DOHH2 (cell line): ENCODE data around the gene GALNT13.

ENCODE experiments used
- H3F3A ChIP-seq: fragments of 200-600 bp; sonication (generic), shearing (Covaris generic); 2 replicates; pipeline ENCODE4 v1.6.0; 2016; ENCODE audit warnings: antibody characterized with exemption, mild to moderate bottlenecking; ENCODE audit not compliant: control insufficient read depth, insufficient read depth
- H3K27ac ChIP-seq: fragments of 200-600 bp; sonication (generic); 2 replicates; pipeline ENCODE4 v1.5.1; 2014; ENCODE audit warnings: low read depth, mild to moderate bottlenecking, low read length, moderate library complexity
- H3K27me3 ChIP-seq: fragments of 200-600 bp; sonication (generic); 2 replicates; pipeline ENCODE4 v1.6.1; 2014; ENCODE audit warnings: mild to moderate bottlenecking, low read length, mixed read lengths; ENCODE audit not compliant: control insufficient read depth
- H3K36me3 ChIP-seq: fragments of 200-600 bp; sonication (generic); 2 replicates; pipeline ENCODE4 v1.6.1; 2014; ENCODE audit warnings: mild to moderate bottlenecking, low read length, moderate library complexity, mixed read lengths; ENCODE audit not compliant: control insufficient read depth
- H3K4me1 ChIP-seq: fragments of 200-600 bp; sonication (generic); 2 replicates; pipeline ENCODE4 v1.6.1; 2014; ENCODE audit warnings: mild to moderate bottlenecking, low read length, mixed read lengths; ENCODE audit not compliant: control insufficient read depth
- H3K4me2 ChIP-seq: fragments of 200-600 bp; sonication (generic); 2 replicates; pipeline ENCODE4 v1.6.0; 2014; ENCODE audit warnings: mild to moderate bottlenecking, low read length, moderate library complexity
- H3K4me3 ChIP-seq: fragments of 200-600 bp; sonication (generic); 2 replicates; pipeline ENCODE4 v1.5.1; 2014; ENCODE audit warnings: mild to moderate bottlenecking, low read length, mixed read lengths
- H3K79me2 ChIP-seq: fragments of 200-600 bp; sonication (generic); 2 replicates; pipeline ENCODE4 v1.6.1; 2014; ENCODE audit warnings: mild to moderate bottlenecking, low read length, mixed read lengths; ENCODE audit not compliant: control insufficient read depth
- H3K9me2 ChIP-seq: fragments of 200-600 bp; sonication (generic); replicated peaks from 2 replicates; pipeline ENCODE4 v1.6.1; 2014; ENCODE audit warnings: mild to moderate bottlenecking, low read length, mixed read lengths; ENCODE audit not compliant: control insufficient read depth
- H3K9me3 ChIP-seq: fragments of 200-600 bp; sonication (generic); 2 replicates; pipeline ENCODE4 v1.6.1; 2014; ENCODE audit warnings: antibody characterized with exemption, low read length, mixed read lengths; ENCODE audit not compliant: control insufficient read depth, insufficient read depth
- H4K20me1 ChIP-seq: fragments of 200-600 bp; sonication (generic); 2 replicates; pipeline ENCODE4 v1.6.0; 2014; ENCODE audit warnings: low read depth, mild to moderate bottlenecking, antibody characterized with exemption, low read length, moderate library complexity; ENCODE audit not compliant: control insufficient read depth, insufficient read depth
- EZH2phosphoT487 ChIP-seq: fragments of 200-600 bp; sonication (generic); IDR thresholded peaks from 2 replicates; pipeline ENCODE4 v1.6.1; 2017; ENCODE audit warnings: borderline replicate concordance, mild to moderate bottlenecking, antibody characterized with exemption, low read length, moderate library complexity, mixed read lengths
- TF ChIP-seq, protein P1 (sequence below): fragments of 200-600 bp; sonication (generic); IDR thresholded peaks from one replicate; pipeline ENCODE4 v1.5.1; 2014; ENCODE audit warnings: antibody characterized with exemption, mild to moderate bottlenecking, low read depth, low read length; ENCODE audit not compliant: poor library complexity, severe bottlenecking

GALNT13 gene

GRCh38 chr2:154361276-154361675 is 489.6 kb downstream of the GALNT13 start:
- H3K4me1 ChIP-seq = no peaks in the 10 kb centered on the region
- no peaks in the 10 kb centered on the region for H3K79me2 ChIP-seq
- no peak overlapping the region for H3K27ac ChIP-seq
- H3K9me3 ChIP-seq = no peaks in the 10 kb centered on the region
- no peaks in the 10 kb centered on the region for H3K36me3 ChIP-seq
- no peak for TF ChIP-seq EZH2phosphoT487
- TF ChIP-seq, protein P1, sequence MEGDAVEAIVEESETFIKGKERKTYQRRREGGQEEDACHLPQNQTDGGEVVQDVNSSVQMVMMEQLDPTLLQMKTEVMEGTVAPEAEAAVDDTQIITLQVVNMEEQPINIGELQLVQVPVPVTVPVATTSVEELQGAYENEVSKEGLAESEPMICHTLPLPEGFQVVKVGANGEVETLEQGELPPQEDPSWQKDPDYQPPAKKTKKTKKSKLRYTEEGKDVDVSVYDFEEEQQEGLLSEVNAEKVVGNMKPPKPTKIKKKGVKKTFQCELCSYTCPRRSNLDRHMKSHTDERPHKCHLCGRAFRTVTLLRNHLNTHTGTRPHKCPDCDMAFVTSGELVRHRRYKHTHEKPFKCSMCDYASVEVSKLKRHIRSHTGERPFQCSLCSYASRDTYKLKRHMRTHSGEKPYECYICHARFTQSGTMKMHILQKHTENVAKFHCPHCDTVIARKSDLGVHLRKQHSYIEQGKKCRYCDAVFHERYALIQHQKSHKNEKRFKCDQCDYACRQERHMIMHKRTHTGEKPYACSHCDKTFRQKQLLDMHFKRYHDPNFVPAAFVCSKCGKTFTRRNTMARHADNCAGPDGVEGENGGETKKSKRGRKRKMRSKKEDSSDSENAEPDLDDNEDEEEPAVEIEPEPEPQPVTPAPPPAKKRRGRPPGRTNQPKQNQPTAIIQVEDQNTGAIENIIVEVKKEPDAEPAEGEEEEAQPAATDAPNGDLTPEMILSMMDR = no peak
- no peaks in the 10 kb centered on the region for H3F3A ChIP-seq
- no peaks in the 10 kb centered on the region for H4K20me1 ChIP-seq
- no peaks in the 10 kb centered on the region for H3K9me2 ChIP-seq
- H3K27me3 ChIP-seq = no peaks in the 10 kb centered on the region
- H3K4me2 ChIP-seq = no peak overlapping the region
- H3K4me3 ChIP-seq = no peak overlapping the region

DNA sequence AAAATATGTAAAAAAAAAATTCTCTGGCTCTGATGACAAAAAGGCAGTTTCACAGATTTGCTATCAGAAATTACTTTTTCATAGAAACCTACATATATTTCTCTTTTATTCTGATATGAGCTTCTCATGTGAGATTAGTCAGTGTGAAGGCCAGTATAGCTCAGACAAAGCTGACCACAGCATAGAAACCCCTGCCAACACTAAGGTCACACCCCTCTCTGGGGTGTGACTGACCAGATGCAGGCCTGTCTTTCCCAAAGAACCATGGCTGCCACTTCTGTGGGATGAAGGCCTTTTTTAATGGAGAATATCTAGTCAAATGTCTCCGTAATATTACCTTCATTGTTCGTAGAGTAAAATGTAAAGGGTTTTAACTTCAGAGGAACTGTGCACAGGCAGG is 496.4 kb downstream of the GALNT13 start:
- H3K9me2 ChIP-seq = no peaks in the 10 kb centered on the region
- H3K4me1 ChIP-seq = no peaks in the 10 kb centered on the region
- no peaks in the 10 kb centered on the region for H4K20me1 ChIP-seq
- no peaks in the 10 kb centered on the region for H3K9me3 ChIP-seq
- H3K79me2 ChIP-seq = no peaks in the 10 kb centered on the region
- H3K27ac ChIP-seq = no peak overlapping the region
- H3F3A ChIP-seq = no peaks in the 10 kb centered on the region
- H3K4me2 ChIP-seq = no peak overlapping the region
- H3K27me3 ChIP-seq = no peaks in the 10 kb centered on the region
- no peaks in the 10 kb centered on the region for H3K36me3 ChIP-seq
- H3K4me3 ChIP-seq = no peak overlapping the region
- TF ChIP-seq, protein P1 = no peak
- TF ChIP-seq EZH2phosphoT487 = no peak

DNA sequence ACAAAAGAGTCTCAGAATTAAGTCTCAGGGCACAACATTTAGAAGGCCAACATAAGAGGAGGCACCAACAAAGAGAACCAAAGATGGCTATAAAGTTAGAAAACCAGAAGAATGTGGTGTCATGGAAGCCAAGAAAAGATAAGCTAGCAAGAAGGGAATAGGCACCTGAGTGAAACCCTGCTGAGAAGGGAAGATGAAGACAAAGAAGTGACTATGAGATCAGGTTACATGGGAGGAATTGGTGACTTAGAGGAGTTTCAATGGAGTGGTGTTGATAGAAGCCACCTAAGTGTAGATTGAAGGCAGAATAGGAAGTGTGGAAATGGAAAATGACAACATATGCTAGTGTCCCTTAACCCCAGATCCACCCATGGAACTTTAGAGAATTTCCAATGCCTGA is 499.2 kb downstream of the GALNT13 start:
- no peaks in the 10 kb centered on the region for H3K9me2 ChIP-seq
- no peaks in the 10 kb centered on the region for H3K79me2 ChIP-seq
- H3K9me3 ChIP-seq = no peaks in the 10 kb centered on the region
- no peaks in the 10 kb centered on the region for H3F3A ChIP-seq
- no peak overlapping the region for H3K27ac ChIP-seq
- no peaks in the 10 kb centered on the region for H4K20me1 ChIP-seq
- no peaks in the 10 kb centered on the region; the same call in 1 of the 2 replicates for H3K27me3 ChIP-seq
- no peak overlapping the region for H3K4me3 ChIP-seq
- TF ChIP-seq, protein P1 = no peak
- TF ChIP-seq EZH2phosphoT487 = no peak
- H3K4me2 ChIP-seq = no peak overlapping the region
- no peaks in the 10 kb centered on the region for H3K36me3 ChIP-seq
- H3K4me1 ChIP-seq = no peaks in the 10 kb centered on the region

DNA sequence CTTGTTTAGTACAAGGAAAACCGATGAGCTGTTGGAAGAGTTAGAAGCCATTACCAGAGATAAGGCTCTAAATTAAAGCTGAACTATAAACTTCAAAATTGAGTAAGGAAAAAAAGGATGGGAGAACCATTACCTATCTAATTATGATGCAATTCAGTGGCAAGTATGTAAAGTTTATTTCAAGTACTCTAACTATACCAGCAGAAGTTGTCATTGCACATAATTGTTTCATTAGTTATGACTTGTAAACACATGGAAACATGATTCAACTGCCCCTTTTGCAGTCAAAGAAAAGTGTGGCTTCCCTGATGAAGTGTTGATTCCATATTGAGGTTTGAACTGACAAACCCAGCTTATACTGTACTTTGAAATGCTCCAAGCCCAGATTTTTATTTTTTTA is 502.7 kb downstream of the GALNT13 start:
- TF ChIP-seq EZH2phosphoT487 = no peak
- TF ChIP-seq, protein P1 = no peak
- H3K27me3 ChIP-seq = no peaks in the 10 kb centered on the region; the same call in 1 of the 2 replicates
- no peaks in the 10 kb centered on the region for H3K4me1 ChIP-seq
- no peaks in the 10 kb centered on the region for H3K9me3 ChIP-seq
- no peaks in the 10 kb centered on the region for H3F3A ChIP-seq
- no peaks in the 10 kb centered on the region for H3K36me3 ChIP-seq
- H3K4me2 ChIP-seq = no peak overlapping the region
- no peaks in the 10 kb centered on the region for H3K9me2 ChIP-seq
- no peak overlapping the region for H3K27ac ChIP-seq
- no peaks in the 10 kb centered on the region for H4K20me1 ChIP-seq
- no peaks in the 10 kb centered on the region for H3K79me2 ChIP-seq
- H3K4me3 ChIP-seq = no peak overlapping the region
